ENCODE measurements around the gene RANBP1.

GRCh38 chr22:20086763-20087162 lies 29.1 kb upstream of the RANBP1 start:
- TF ChIP-seq CTCF (IDR thresholded peaks at IDR 0.05), result no peak
- TF ChIP-seq SMAD3 (CRISPR knock-in tag; IDR thresholded peaks at IDR 0.05; ENCODE audit: borderline replicate concordance), result no peak
- no peak for TF ChIP-seq USF1 (CRISPR knock-in tag; IDR thresholded peaks at IDR 0.05)
- no peak for TF ChIP-seq ZNF317 (CRISPR knock-in tag; IDR thresholded peaks at IDR 0.05; ENCODE audit: borderline replicate concordance, low read depth)
- TF ChIP-seq IRF2 (CRISPR knock-in tag; IDR thresholded peaks at IDR 0.05; ENCODE audit: borderline replicate concordance, low read depth), result no peak
- no peak for TF ChIP-seq SMAD4 (CRISPR knock-in tag; IDR thresholded peaks at IDR 0.05)
- no peak for TF ChIP-seq TCF7 (CRISPR knock-in tag; IDR thresholded peaks at IDR 0.05; ENCODE audit: low read depth)
- TF ChIP-seq NFE2L1 (CRISPR knock-in tag; IDR thresholded peaks at IDR 0.05), result no peak
